ENCODE measurements around the gene ZRANB3. TPM values are rescaled to one million over a fixed set of nuclear protein-coding genes. Genes with fewer than 3 reads are reported as not detected.

Gene ZRANB3
- total and polyA plus RNA-seq, 10 donors: 2.2 to 11.1 (median 6.9) TPM

DNA sequence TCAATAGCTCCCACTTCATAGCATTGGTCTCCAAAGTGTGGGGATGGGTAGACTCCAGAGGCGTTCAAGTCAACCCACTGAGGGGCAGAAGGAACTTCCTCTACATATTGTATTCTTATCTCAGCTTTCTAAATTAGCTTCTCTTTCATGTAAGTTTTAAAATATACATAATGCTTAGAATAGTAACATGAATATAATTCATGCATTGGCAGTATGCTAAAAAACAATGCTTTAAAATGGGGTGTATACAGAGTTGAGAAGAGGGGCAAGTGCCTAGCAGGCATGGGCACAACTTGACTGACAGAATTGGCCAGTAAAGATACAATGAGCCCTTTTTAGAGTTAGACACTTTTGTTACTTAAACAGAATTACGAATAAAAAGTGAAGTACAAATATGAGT, 212.2 kb downstream of the ZRANB3 start:
- intact Hi-C loops (cut with DNase I; ENCODE audit: low total_unique reads): no loop called here
- no peaks in the 10 kb centered on the region for H3K4me1 ChIP-seq
- H3K27me3 ChIP-seq (replicated peaks in 1 of 7): no peaks in the 10 kb centered on the region
- peaks cover 0 to 5% (median 0%) of the 10 kb centered on the region in 8 donors for H3K9me3 ChIP-seq
- H3K36me3 ChIP-seq: no peaks in the 10 kb centered on the region
- no peak overlapping the region for H3K4me3 ChIP-seq
- TF ChIP-seq POLR2A (IDR thresholded peaks at IDR 0.05) (no peak), POLR2AphosphoS5 (IDR thresholded peaks at IDR 0.05) (no peak)
- TF ChIP-seq, protein P1, sequence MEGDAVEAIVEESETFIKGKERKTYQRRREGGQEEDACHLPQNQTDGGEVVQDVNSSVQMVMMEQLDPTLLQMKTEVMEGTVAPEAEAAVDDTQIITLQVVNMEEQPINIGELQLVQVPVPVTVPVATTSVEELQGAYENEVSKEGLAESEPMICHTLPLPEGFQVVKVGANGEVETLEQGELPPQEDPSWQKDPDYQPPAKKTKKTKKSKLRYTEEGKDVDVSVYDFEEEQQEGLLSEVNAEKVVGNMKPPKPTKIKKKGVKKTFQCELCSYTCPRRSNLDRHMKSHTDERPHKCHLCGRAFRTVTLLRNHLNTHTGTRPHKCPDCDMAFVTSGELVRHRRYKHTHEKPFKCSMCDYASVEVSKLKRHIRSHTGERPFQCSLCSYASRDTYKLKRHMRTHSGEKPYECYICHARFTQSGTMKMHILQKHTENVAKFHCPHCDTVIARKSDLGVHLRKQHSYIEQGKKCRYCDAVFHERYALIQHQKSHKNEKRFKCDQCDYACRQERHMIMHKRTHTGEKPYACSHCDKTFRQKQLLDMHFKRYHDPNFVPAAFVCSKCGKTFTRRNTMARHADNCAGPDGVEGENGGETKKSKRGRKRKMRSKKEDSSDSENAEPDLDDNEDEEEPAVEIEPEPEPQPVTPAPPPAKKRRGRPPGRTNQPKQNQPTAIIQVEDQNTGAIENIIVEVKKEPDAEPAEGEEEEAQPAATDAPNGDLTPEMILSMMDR (IDR thresholded peaks at IDR 0.05 in 8 of 11, conservative IDR thresholded peaks at IDR 0.05 in 3 of 11): no peak
- no peak overlapping the region for H3K27ac ChIP-seq
- 86 to 96% (median 90%) methylated on average over 2 of the region's 2 CpGs for WGBS, 5 donors
- no peak for DNase-seq

DNA sequence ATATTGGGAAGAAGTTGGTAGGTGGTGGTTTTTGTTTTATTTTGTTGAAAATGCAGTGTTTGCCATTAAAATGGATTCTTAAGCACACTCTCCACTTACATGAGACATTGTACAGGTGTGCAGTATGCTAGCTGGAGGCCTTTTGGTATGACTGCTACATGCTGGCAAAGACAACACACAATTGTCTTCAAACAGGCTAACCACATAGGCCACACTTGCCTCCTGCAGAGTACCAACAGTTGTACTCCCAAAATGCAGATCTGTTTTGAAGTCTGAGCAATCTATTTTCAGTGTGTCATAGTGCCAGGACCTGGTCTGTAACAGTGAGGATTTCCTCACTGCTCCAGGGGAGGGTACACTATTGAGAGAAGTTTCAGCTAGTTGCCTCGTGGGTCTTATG, 213.6 kb downstream of the ZRANB3 start:
- Histone ChIP-seq H3K9me3 (no peaks in the 10 kb centered on the region), H3K36me3 (peaks cover 0 to 10% (median 0%) of the 10 kb centered on the region in 6 donors), H3K4me1 (no peaks in the 10 kb centered on the region), H3K4me3 (no peak overlapping the region), H3K27me3 (replicated peaks in 1 of 7) (no peaks in the 10 kb centered on the region), H3K27ac (no peak overlapping the region)
- 50 to 77% (median 73%) methylated on average over 1 of the region's 1 CpG for WGBS, 5 donors
- TF ChIP-seq POLR2AphosphoS5 (IDR thresholded peaks at IDR 0.05) (no peak), POLR2A (IDR thresholded peaks at IDR 0.05) (no peak)
- TF ChIP-seq, protein P1 (IDR thresholded peaks at IDR 0.05 in 8 of 11, conservative IDR thresholded peaks at IDR 0.05 in 3 of 11): no peak
- no peak for DNase-seq
- intact Hi-C loops (cut with DNase I; ENCODE audit: low total_unique reads): no loop called here

DNA sequence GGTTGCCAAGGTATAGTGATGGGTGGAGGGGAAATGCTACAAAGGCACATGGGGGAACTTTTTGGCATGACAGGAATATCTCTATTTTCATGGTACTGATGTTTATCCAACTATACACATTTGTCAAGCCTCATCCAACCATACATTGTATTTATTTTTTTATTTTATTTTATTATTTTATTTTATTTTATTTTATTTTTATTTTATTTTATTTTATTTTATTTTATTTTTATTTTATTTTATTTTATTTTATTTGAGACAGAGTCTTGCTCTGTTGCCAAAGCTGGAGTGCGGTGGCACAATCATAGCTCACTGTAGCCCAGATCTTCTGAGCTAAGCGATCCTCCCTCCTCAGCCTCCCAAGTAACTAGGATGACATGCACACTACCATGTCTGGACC, 219.1 kb downstream of the ZRANB3 start:
- H3K4me1 ChIP-seq: no peaks in the 10 kb centered on the region
- no peak for TF ChIP-seq POLR2A (IDR thresholded peaks at IDR 0.05)
- H3K4me3 ChIP-seq: no peak overlapping the region
- no peak overlapping the region for H3K27ac ChIP-seq
- WGBS, 5 donors: 70 to 100% (median 98%) methylated on average over 2 of the region's 2 CpGs
- peaks cover 0 to 10% (median 0%) of the 10 kb centered on the region in 6 donors for H3K36me3 ChIP-seq
- peaks cover 0 to 3% (median under 1%) of the 10 kb centered on the region in 8 donors for H3K9me3 ChIP-seq
- no peaks in the 10 kb centered on the region for H3K27me3 ChIP-seq (replicated peaks in 1 of 7)
- no peak for DNase-seq
- intact Hi-C loops (cut with DNase I; ENCODE audit: low total_unique reads): no loop called here

DNA sequence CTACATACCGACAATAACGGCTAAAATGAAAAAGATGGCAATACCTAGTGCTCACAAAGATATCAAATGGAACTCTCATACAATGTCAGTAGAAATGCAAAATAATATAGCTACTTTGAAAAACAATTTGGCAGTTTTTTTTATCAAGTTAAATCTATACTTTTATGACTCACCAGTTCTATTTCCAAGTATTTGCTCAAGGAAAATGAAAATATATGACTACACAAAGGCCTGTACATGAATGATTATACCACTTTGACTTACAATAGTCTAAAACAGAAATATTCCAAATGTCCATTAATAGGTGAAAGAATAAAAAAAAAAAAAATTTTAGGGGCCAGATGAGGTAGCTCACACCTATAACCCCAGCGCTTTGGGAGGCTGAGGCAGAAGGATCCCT, 219.8 kb downstream of the ZRANB3 start:
- WGBS, 5 donors: 93 to 99% (median 98%) methylated on average over 3 of the region's 3 CpGs
- Histone ChIP-seq H3K9me3 (peaks cover 0 to 10% (median 7%) of the 10 kb centered on the region in 8 donors), H3K4me1 (no peaks in the 10 kb centered on the region), H3K36me3 (peaks cover 0 to 10% (median 0%) of the 10 kb centered on the region in 6 donors), H3K27me3 (replicated peaks in 1 of 7) (no peaks in the 10 kb centered on the region), H3K4me3 (no peak overlapping the region), H3K27ac (no peak overlapping the region)
- TF ChIP-seq, protein P1 (IDR thresholded peaks at IDR 0.05 in 8 of 11, conservative IDR thresholded peaks at IDR 0.05 in 3 of 11): no peak
- TF ChIP-seq POLR2AphosphoS5 (IDR thresholded peaks at IDR 0.05) (no peak), POLR2A (IDR thresholded peaks at IDR 0.05) (no peak)
- intact Hi-C loops (cut with DNase I; ENCODE audit: low total_unique reads): no loop called here
- DNase-seq: no peak

DNA sequence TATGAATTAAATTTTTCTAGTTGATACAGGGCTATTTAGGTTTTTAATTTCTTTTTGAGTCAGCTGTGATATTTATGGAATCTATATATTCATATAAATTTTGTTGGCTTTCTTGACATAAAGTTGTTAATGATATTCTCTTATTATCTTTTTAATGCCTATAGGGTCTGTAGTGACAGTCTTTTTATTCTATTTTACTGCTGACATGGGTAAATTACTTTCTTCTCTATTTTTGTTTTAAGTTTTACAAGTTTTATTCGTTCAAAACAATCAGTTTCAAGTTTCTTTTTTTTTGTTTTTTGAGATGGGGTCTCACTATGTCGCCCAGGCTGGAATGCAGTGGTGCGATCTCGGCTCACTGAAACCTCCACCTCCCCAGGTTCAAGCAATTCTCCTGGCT, 226.3 kb downstream of the ZRANB3 start:
- no peaks in the 10 kb centered on the region for H3K27me3 ChIP-seq (replicated peaks in 1 of 7)
- no peak overlapping the region for H3K27ac ChIP-seq
- intact Hi-C loops (cut with DNase I; ENCODE audit: low total_unique reads): no loop called here
- H3K9me3 ChIP-seq: peaks cover 6 to 26% (median 23%) of the 10 kb centered on the region in 8 donors
- 84 to 99% (median 95%) methylated on average over 4 of the region's 4 CpGs for WGBS, 5 donors
- H3K4me1 ChIP-seq: no peaks in the 10 kb centered on the region
- TF ChIP-seq POLR2AphosphoS5 (IDR thresholded peaks at IDR 0.05): no peak
- TF ChIP-seq POLR2A (IDR thresholded peaks at IDR 0.05): no peak
- TF ChIP-seq, protein P1 (IDR thresholded peaks at IDR 0.05 in 8 of 11, conservative IDR thresholded peaks at IDR 0.05 in 3 of 11): no peak
- H3K4me3 ChIP-seq: no peak overlapping the region
- peaks cover 0 to 4% (median 0%) of the 10 kb centered on the region in 6 donors for H3K36me3 ChIP-seq
- DNase-seq: no peak

Measured in spleen (tissue), 11 donors.